ENCODE measurements around the gene STKLD1.

- TF ChIP-seq POLR2A (IDR thresholded peaks at IDR 0.05) (no peak), CTCF (IDR thresholded peaks at IDR 0.05) (no peak)
These were observed 67.1 kb downstream of the STKLD1 start for GRCh38 chr9:133443248-133443647.

All from body of pancreas (tissue), 4 donors.